Erythroblast (primary cell): ENCODE measurements around the gene FUS.

Experiments
- GATA1 ChIP-seq: IDR thresholded peaks from 2 replicates; pipeline ENCODE4 v1.6.1; 2011; ENCODE audit warnings: low read depth, mild to moderate bottlenecking, control low read depth, low read length, moderate library complexity
- POLR2A ChIP-seq: IDR thresholded peaks from 2 replicates; pipeline ENCODE4 v1.6.1; 2011; ENCODE audit warnings: mild to moderate bottlenecking, low read length

DNA sequence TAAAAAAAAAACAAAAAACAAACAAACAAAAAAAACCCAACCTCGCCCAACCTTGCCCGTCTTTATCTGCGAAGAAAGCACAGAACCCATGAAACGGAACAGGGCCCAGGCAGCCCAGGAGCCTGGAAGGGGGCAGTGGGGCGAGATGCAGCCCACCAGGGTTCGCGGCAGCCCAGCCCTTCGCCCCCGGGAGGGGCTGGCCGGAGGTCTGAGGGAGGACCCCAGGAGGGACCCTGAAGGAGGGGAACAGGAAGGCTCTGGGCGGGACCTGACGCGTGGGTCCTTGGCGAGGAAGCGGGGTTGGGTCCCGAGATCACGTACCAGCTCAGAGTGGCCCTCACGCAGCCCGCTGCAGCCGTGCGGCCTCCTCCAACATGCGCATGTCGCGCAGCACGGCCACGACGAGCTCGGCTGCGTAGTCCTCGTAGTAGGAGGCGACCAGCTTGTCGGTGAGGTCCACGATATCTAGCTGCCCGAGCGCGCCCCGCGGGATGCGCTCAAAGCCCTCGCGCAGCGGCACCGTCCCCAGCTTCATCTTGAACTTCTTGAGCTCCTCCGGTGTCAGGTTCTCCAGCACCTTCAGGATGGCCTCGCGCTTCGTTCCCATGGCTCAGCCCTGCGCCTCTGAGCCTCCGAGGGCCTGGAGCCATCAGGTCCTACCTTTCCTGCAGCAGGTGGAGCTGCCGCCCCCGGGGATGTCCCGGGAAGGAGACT, 36.6 kb downstream of the FUS start, which contains the start of gene PYDC1:
- TF ChIP-seq POLR2A, result no peak
- TF ChIP-seq GATA1, result no peak
